PC-3 (cell line): ENCODE data around the gene NCOA7. TPM values are rescaled to one million over a fixed set of nuclear protein-coding genes. Genes with fewer than 3 reads are reported as not detected.

Experiments
- ATAC-seq: fragments of 200-7000 bp; cut with Tn5 transposase; 2 replicates; pipeline ENCODE4 v1.9.1; 2020; ENCODE audit warnings: mild to moderate bottlenecking, moderate library complexity
- Bru-seq: library from RNA; stranded (reverse); fragments of 400-500 nt; gene quantifications from one replicate; lab custom pipeline; 2021; lab: Mats Ljungman, UMichigan
- BruChase-seq, 2 experiments: library from RNA; stranded (reverse); fragments of 400-500 nt; gene quantifications; one replicate each; lab custom pipeline; 2021; lab: Mats Ljungman, UMichigan
- BruUV-seq: library from RNA; stranded (reverse); fragments of 400-500 nt; replicated peaks from 2 replicates; lab custom pipeline; 2021; lab: Mats Ljungman, UMichigan
- CTCF ChIA-PET: fragments of 300-600 bp; sonication (Branson Sonifier 250); formaldehyde crosslinking; loops from one replicate; lab custom pipeline; 2022; ENCODE audit warnings: antibody characterized with exemption; lab: Charles Lee
- POLR2A ChIA-PET: fragments of 300-600 bp; sonication (Branson Sonifier 250); formaldehyde crosslinking; loops from one replicate; lab custom pipeline; 2022; ENCODE audit warnings: antibody characterized with exemption; ENCODE audit not compliant: unreplicated experiment; lab: Charles Lee
- DNase-seq: peaks from one replicate; pipeline ENCODE4 v3.0.0-alpha.2; 2015
- H2AFZ ChIP-seq: fragments of 300-600 bp; sonication (generic); 2 replicates; pipeline ENCODE4 v1.6.0; 2016; ENCODE audit warnings: antibody characterized with exemption, low read length
- H3F3A ChIP-seq: fragments of 300-600 bp; sonication (generic); one replicate; pipeline ENCODE4 v1.6.0; 2017; ENCODE audit warnings: antibody characterized with exemption, low read length, control low read depth, mild to moderate bottlenecking; ENCODE audit not compliant: unreplicated experiment
- H3K27ac ChIP-seq: fragments of 300-600 bp; sonication (generic); 2 replicates; pipeline ENCODE4 v1.5.1; 2016; ENCODE audit warnings: mild to moderate bottlenecking, low read length
- H3K27me3 ChIP-seq: fragments of 300-600 bp; sonication (generic); 2 replicates; pipeline ENCODE4 v1.6.1; 2016; ENCODE audit warnings: low read length, mixed read lengths
- H3K36me3 ChIP-seq: fragments of 300-600 bp; sonication (generic); 2 replicates; pipeline ENCODE4 v1.6.1; 2016; ENCODE audit warnings: low read depth, mixed run types, low read length, mixed read lengths
- H3K4me1 ChIP-seq: fragments of 300-600 bp; sonication (generic); 2 replicates; pipeline ENCODE4 v1.5.1; 2016; ENCODE audit warnings: low read length; ENCODE audit not compliant: insufficient read depth
- H3K4me2 ChIP-seq: fragments of 300-600 bp; sonication (generic); 2 replicates; pipeline ENCODE4 v1.6.0; 2016; ENCODE audit warnings: low read length
- H3K4me3 ChIP-seq: fragments of 300-600 bp; sonication (generic); 2 replicates; pipeline ENCODE4 v1.5.1; 2016; ENCODE audit warnings: mild to moderate bottlenecking, low read length, mixed read lengths
- H3K79me2 ChIP-seq: fragments of 300-600 bp; sonication (generic); 2 replicates; pipeline ENCODE4 v1.6.1; 2017; ENCODE audit warnings: low read length, mixed read lengths
- H3K9ac ChIP-seq: fragments of 300-600 bp; sonication (generic); 2 replicates; pipeline ENCODE4 v1.6.0; 2016; ENCODE audit warnings: mild to moderate bottlenecking, low read length
- H3K9me2 ChIP-seq: fragments of 300-600 bp; sonication (generic); replicated peaks from 2 replicates; pipeline ENCODE4 v1.6.1; 2016; ENCODE audit warnings: mixed run types, low read length, mixed read lengths
- H3K9me3 ChIP-seq: fragments of 300-600 bp; sonication (generic); 2 replicates; pipeline ENCODE4 v1.6.1; 2016; ENCODE audit warnings: low read length, mixed read lengths
- H4K20me1 ChIP-seq: fragments of 300-600 bp; sonication (generic); 2 replicates; pipeline ENCODE4 v1.6.1; 2016; ENCODE audit warnings: low read length, mixed read lengths
- EZH2 ChIP-seq: fragments of 300-600 bp; sonication (generic); IDR thresholded peaks from one replicate; pipeline ENCODE4 v1.6.1; 2017; ENCODE audit warnings: antibody characterized with exemption, mild to moderate bottlenecking, low read length; ENCODE audit not compliant: unreplicated experiment
- EZH2phosphoT487 ChIP-seq: fragments of 300-600 bp; sonication (generic); IDR thresholded peaks from 2 replicates; pipeline ENCODE4 v1.6.1; 2018; ENCODE audit warnings: mild to moderate bottlenecking, antibody characterized with exemption, low read length, borderline replicate concordance
- intact Hi-C: fragments of 100-400 bp; cut with micrococcal nuclease; formaldehyde crosslinking; loops from 2 replicates; pipeline ENCODE4 v1.9.0; 2023
- long read RNA-seq: library from polyadenylated mRNA; unstranded; transcript quantifications from one replicate; pipeline ENCODE4 v2.0.0, GENCODE V29; 2021; ENCODE audit not compliant: unreplicated experiment
- total RNA-seq: library from RNA; depleted of rRNA; stranded (reverse); fragments of >200 nt; gene quantifications from 2 replicates; pipeline ENCODE4 v1.2.3, GENCODE V29; 2014; rRNA removed
- TF ChIP-seq, protein P1 (sequence below): fragments of 300-600 bp; sonication (generic); conservative IDR thresholded peaks from 2 replicates; pipeline ENCODE4 v1.5.1; 2017; ENCODE audit warnings: antibody characterized with exemption, low read depth, mild to moderate bottlenecking, low read length

Gene NCOA7, protein sequence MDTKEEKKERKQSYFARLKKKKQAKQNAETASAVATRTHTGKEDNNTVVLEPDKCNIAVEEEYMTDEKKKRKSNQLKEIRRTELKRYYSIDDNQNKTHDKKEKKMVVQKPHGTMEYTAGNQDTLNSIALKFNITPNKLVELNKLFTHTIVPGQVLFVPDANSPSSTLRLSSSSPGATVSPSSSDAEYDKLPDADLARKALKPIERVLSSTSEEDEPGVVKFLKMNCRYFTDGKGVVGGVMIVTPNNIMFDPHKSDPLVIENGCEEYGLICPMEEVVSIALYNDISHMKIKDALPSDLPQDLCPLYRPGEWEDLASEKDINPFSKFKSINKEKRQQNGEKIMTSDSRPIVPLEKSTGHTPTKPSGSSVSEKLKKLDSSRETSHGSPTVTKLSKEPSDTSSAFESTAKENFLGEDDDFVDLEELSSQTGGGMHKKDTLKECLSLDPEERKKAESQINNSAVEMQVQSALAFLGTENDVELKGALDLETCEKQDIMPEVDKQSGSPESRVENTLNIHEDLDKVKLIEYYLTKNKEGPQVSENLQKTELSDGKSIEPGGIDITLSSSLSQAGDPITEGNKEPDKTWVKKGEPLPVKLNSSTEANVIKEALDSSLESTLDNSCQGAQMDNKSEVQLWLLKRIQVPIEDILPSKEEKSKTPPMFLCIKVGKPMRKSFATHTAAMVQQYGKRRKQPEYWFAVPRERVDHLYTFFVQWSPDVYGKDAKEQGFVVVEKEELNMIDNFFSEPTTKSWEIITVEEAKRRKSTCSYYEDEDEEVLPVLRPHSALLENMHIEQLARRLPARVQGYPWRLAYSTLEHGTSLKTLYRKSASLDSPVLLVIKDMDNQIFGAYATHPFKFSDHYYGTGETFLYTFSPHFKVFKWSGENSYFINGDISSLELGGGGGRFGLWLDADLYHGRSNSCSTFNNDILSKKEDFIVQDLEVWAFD
- 12.1 and 13.4 TPM in 2 replicates for total RNA-seq
- Bru-seq, nascent RNA, result percentile 75 among the genes with signal in this experiment
- BruChase-seq, experiment 1, labeled RNA remaining after a 6-hour chase, result percentile 64 among the genes with signal in this experiment
- BruChase-seq, experiment 2, labeled RNA remaining after a 2-hour chase, result percentile 70 among the genes with signal in this experiment
- long read RNA-seq, full-length matches to known transcripts, result 15 of 40 reads
- long read RNA-seq, partial matches to known transcripts, result 10 of 40 reads
- long read RNA-seq, other reads (novel, unspliced or antisense), result 15 of 40 reads

DNA sequence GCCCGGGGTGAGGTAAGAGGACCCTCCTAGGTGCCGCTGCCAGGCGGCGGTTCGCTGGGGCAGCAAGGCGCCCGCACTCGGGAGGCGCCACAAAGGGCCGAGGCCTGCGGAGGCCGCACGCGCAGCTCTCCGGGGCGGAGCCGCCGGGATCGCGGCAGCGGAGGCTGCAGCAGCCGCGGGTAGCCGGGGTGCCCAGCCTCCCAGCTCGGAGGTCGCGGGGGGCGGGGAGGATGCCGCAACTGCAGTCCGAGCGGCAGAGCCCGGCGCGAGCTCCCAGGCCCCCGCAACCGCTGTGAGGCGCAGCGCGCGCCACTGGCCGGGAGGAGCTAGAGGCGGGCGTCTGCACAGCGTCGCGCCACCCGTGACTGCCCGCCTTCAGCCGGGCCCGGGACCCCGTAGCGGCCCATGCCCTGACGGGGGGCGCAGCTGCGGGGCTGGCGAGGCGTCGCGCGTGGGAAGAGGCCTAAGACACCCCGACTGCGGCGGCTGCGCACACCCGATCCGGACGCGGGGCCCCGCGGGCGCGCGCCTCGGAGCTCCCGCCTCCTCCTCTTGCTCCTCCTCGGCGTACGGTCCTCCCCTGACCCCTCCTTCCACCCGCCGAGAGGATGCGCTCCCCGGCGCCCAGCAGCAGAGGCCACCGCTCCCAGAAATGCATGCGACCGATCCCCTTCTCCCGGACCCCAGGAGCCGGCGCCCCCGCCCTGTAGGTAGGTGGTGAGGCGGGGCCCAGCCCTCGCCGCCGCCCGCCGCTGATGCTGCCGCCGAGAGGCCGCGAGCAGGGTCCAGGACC is at the start of gene NCOA7:
TSS of gene NCOA7 (plus strand) at position 603 of the 793 bp plus-strand sequence. CDS start 24,395 bp downstream, outside the sequence.
- ATAC-seq (peak; percentile 80), DNase-seq (peak; percentile 58)
- no peaks in the 10 kb centered on the region for H3K27me3 ChIP-seq
- peak within 1 kb of the TSS; percentile 87 for H2AFZ ChIP-seq
- peaks cover 20% of the 10 kb centered on the region for H3K79me2 ChIP-seq
- peaks cover 45% of the 10 kb centered on the region for H3K4me1 ChIP-seq
- H3K9me3 ChIP-seq, result no peaks in the 10 kb centered on the region
- H3K9me2 ChIP-seq, result no peaks in the 10 kb centered on the region
- H3K4me2 ChIP-seq, result peak within 1 kb of the TSS; percentile 95
- no TSS peak for BruUV-seq
- ChIA-PET CTCF (interaction anchor here (0.6 to 1.2 kb wide), 4 partner anchors 77 to 183 kb away, joined by 3 to 22 read pairs (median 4); partner anchors contain the start of gene HINT3), POLR2A (interaction anchor here (0.7 kb wide), 1 partner anchor 196 kb away, joined by 3 read pairs; no protein-coding TSS in a partner anchor)
- 0 out of 2 replicates have a peak within 1 kb of the TSS, but pooled peaks have one; percentile 7 for H3K27ac ChIP-seq
- intact Hi-C loops, result loop anchor here (2.0 to 5.0 kb wide), 2 partner anchors 68 to 82 kb away; no protein-coding TSS in a partner anchor
- no peaks in the 10 kb centered on the region for H4K20me1 ChIP-seq
- TF ChIP-seq EZH2 (no peak), EZH2phosphoT487 (no peak)
- TF ChIP-seq, protein P1, sequence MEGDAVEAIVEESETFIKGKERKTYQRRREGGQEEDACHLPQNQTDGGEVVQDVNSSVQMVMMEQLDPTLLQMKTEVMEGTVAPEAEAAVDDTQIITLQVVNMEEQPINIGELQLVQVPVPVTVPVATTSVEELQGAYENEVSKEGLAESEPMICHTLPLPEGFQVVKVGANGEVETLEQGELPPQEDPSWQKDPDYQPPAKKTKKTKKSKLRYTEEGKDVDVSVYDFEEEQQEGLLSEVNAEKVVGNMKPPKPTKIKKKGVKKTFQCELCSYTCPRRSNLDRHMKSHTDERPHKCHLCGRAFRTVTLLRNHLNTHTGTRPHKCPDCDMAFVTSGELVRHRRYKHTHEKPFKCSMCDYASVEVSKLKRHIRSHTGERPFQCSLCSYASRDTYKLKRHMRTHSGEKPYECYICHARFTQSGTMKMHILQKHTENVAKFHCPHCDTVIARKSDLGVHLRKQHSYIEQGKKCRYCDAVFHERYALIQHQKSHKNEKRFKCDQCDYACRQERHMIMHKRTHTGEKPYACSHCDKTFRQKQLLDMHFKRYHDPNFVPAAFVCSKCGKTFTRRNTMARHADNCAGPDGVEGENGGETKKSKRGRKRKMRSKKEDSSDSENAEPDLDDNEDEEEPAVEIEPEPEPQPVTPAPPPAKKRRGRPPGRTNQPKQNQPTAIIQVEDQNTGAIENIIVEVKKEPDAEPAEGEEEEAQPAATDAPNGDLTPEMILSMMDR, result no peak
- H3F3A ChIP-seq, result no peaks in the 10 kb centered on the region
- H3K9ac ChIP-seq, result peak within 1 kb of the TSS; percentile 78
- H3K4me3 ChIP-seq, result peak within 1 kb of the TSS; percentile 91
- no peaks in the 10 kb centered on the region for H3K36me3 ChIP-seq

DNA sequence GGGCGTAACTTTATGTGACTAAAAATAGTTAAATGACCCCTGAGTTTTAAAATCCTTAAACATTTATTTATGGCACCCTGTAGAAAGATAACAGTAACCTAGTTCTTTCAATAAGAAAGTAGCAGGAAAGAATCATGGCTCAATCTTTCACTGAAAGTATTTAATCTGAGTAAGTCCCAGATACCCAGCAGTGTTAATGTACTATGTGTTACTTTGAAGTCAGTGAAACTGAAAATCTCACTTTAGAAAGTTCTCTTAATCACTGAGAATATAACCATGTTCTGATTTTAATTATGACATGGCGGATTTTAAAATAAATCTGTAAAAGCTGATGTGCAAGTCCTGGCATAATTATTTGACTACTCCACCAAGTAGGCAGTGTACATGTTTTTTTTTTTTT is 49.4 kb upstream of the NCOA7 start:
- Histone ChIP-seq H4K20me1 (no peaks in the 10 kb centered on the region), H3F3A (no peaks in the 10 kb centered on the region), H3K79me2 (no peaks in the 10 kb centered on the region), H3K27me3 (peaks cover 77% of the 10 kb centered on the region), H3K27ac (no peak overlapping the region), H3K9me2 (no peaks in the 10 kb centered on the region), H3K9ac (no peak overlapping the region), H3K4me3 (no peak overlapping the region), H3K36me3 (no peaks in the 10 kb centered on the region), H3K4me1 (no peaks in the 10 kb centered on the region), H2AFZ (no peak overlapping the region), H3K9me3 (no peaks in the 10 kb centered on the region), H3K4me2 (no peak overlapping the region)
- ChIA-PET POLR2A (no interaction called here), CTCF (no interaction called here)
- ATAC-seq (no peak), DNase-seq (no peak)
- intact Hi-C loops, result no loop called here
- BruUV-seq, result no TSS peak
- TF ChIP-seq, protein P1, result no peak
- TF ChIP-seq EZH2phosphoT487 (no peak), EZH2 (no peak)
